Uterus (tissue), 2 donors: Measurements from ENCODE around the gene UBAP2L.

Experiments
- POLR2A ChIP-seq, 2 donors: fragments of 450-650 bp; IDR thresholded peaks; one replicate each; pipeline ENCODE4 v1.6.1; 2016; ENCODE audit warnings: antibody characterized with exemption in 2 of 2, mild to moderate bottlenecking in 1 of 2, moderate library complexity in 1 of 2
- TF ChIP-seq, protein P1 (sequence below), 4 experiments: fragments of 200-600 bp in 2 of 4; fragments of 450-650 bp in 2 of 4; sonication (generic) in 2 of 4; IDR thresholded peaks; one replicate each; pipeline ENCODE4 v1.5.1; 2016 to 2019; ENCODE audit warnings: antibody characterized with exemption in 4 of 4, mild to moderate bottlenecking in 2 of 4, moderate library complexity in 1 of 4

DNA sequence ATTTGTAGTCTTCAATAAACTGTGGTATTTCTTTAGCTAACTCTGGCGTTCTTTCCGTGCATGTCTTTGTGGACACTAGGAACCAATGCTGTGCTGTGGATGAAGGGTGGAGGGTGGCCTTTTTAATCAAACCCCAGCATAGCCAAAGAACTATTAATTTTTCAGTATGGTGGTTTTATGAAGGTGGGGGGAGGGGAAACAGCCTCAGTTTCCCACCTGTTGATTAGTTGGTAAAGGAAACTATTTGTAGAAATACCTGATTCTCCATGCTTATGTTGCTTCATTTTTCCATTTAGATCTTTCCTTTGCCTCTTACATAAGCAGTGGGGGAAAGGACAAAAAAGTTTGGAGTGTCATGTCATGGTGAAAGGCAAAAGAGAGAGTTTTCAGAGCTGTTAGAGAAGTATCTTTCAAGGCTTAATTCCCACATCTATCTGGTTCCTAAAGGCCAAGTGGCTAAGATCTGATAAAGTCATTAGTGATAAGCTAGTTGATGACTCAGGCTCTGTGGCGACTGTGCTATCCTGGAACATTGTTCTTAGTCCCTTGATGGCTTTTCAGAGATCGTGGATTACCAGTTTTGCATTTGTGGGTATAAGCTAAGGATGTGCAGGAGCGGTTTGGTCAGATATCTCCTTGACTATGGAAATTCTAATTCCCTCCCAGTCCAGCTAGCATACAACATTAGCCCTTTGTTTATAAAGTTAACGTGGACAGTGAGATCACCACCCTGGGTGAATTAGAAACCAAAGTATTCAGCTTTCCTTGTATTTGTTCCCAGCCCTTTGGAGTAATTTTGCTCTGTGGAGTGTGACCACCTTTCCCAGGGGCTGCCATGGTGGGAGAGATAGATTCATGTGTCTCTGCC is 42.9 kb downstream of the UBAP2L start:
- TF ChIP-seq, protein P1, sequence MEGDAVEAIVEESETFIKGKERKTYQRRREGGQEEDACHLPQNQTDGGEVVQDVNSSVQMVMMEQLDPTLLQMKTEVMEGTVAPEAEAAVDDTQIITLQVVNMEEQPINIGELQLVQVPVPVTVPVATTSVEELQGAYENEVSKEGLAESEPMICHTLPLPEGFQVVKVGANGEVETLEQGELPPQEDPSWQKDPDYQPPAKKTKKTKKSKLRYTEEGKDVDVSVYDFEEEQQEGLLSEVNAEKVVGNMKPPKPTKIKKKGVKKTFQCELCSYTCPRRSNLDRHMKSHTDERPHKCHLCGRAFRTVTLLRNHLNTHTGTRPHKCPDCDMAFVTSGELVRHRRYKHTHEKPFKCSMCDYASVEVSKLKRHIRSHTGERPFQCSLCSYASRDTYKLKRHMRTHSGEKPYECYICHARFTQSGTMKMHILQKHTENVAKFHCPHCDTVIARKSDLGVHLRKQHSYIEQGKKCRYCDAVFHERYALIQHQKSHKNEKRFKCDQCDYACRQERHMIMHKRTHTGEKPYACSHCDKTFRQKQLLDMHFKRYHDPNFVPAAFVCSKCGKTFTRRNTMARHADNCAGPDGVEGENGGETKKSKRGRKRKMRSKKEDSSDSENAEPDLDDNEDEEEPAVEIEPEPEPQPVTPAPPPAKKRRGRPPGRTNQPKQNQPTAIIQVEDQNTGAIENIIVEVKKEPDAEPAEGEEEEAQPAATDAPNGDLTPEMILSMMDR (IDR thresholded peaks at IDR 0.05), result no peak
- TF ChIP-seq POLR2A (IDR thresholded peaks at IDR 0.05), result no peak
